Measurements from ENCODE around the gene AUH.

The AUH gene

GRCh38 chr9:91354881-91355280, 6.8 kb downstream of the AUH start:
- H3K27me3 ChIP-seq (ENCODE audit: control insufficient read depth, insufficient read depth, low read length), result no peaks in the 10 kb centered on the region
- H3K36me3 ChIP-seq (ENCODE audit: control insufficient read depth, insufficient read depth, low read length), result peaks cover 73% of the 10 kb centered on the region
- no peaks in the 10 kb centered on the region for H3K9me3 ChIP-seq (ENCODE audit: control insufficient read depth, insufficient read depth, low read length)
- H3K4me1 ChIP-seq (ENCODE audit: control insufficient read depth, insufficient read depth, low read length), result peaks cover 10% of the 10 kb centered on the region
- H3K27ac ChIP-seq (ENCODE audit: low read depth, low read length), result no peak overlapping the region
- H3K4me3 ChIP-seq (ENCODE audit: low read depth, low read length), result no peak overlapping the region
- H3K9ac ChIP-seq (ENCODE audit: low read depth, low read length), result no peak overlapping the region

GRCh38 chr9:91349115-91349555, 12.6 kb downstream of the AUH start:
- H3K4me3 ChIP-seq (ENCODE audit: low read depth, low read length), result no peak overlapping the region
- no peak overlapping the region for H3K27ac ChIP-seq (ENCODE audit: low read depth, low read length)
- H3K27me3 ChIP-seq (ENCODE audit: control insufficient read depth, insufficient read depth, low read length), result no peaks in the 10 kb centered on the region
- peaks cover 33% of the 10 kb centered on the region for H3K36me3 ChIP-seq (ENCODE audit: control insufficient read depth, insufficient read depth, low read length)
- no peaks in the 10 kb centered on the region for H3K9me3 ChIP-seq (ENCODE audit: control insufficient read depth, insufficient read depth, low read length)
- H3K9ac ChIP-seq (ENCODE audit: low read depth, low read length), result no peak overlapping the region
- peaks cover 31% of the 10 kb centered on the region for H3K4me1 ChIP-seq (ENCODE audit: control insufficient read depth, insufficient read depth, low read length)

- peaks cover 31% of the 10 kb centered on the region for H3K36me3 ChIP-seq (ENCODE audit: control insufficient read depth, insufficient read depth, low read length)
- H3K9me3 ChIP-seq (ENCODE audit: control insufficient read depth, insufficient read depth, low read length), result no peaks in the 10 kb centered on the region
- peaks cover 36% of the 10 kb centered on the region for H3K4me1 ChIP-seq (ENCODE audit: control insufficient read depth, insufficient read depth, low read length)
- H3K4me3 ChIP-seq (ENCODE audit: low read depth, low read length), result no peak overlapping the region
- no peak overlapping the region for H3K27ac ChIP-seq (ENCODE audit: low read depth, low read length)
- H3K27me3 ChIP-seq (ENCODE audit: control insufficient read depth, insufficient read depth, low read length), result no peaks in the 10 kb centered on the region
- H3K9ac ChIP-seq (ENCODE audit: low read depth, low read length), result no peak overlapping the region
These were observed 13.4 kb downstream of the AUH start for GRCh38 chr9:91348191-91348807.

GRCh38 chr9:91347377-91347776, 14.3 kb downstream of the AUH start:
- H3K9ac ChIP-seq (ENCODE audit: low read depth, low read length), result no peak overlapping the region
- no peaks in the 10 kb centered on the region for H3K27me3 ChIP-seq (ENCODE audit: control insufficient read depth, insufficient read depth, low read length)
- peaks cover 36% of the 10 kb centered on the region for H3K4me1 ChIP-seq (ENCODE audit: control insufficient read depth, insufficient read depth, low read length)
- H3K4me3 ChIP-seq (ENCODE audit: low read depth, low read length), result no peak overlapping the region
- peaks cover 32% of the 10 kb centered on the region for H3K36me3 ChIP-seq (ENCODE audit: control insufficient read depth, insufficient read depth, low read length)
- H3K27ac ChIP-seq (ENCODE audit: low read depth, low read length), result peak overlapping the region; percentile 44
- no peaks in the 10 kb centered on the region for H3K9me3 ChIP-seq (ENCODE audit: control insufficient read depth, insufficient read depth, low read length)

- no peak overlapping the region for H3K9ac ChIP-seq (ENCODE audit: low read depth, low read length)
- H3K4me3 ChIP-seq (ENCODE audit: low read depth, low read length), result no peak overlapping the region
- H3K27ac ChIP-seq (ENCODE audit: low read depth, low read length), result no peak overlapping the region
- peaks cover 36% of the 10 kb centered on the region for H3K4me1 ChIP-seq (ENCODE audit: control insufficient read depth, insufficient read depth, low read length)
- no peaks in the 10 kb centered on the region for H3K9me3 ChIP-seq (ENCODE audit: control insufficient read depth, insufficient read depth, low read length)
- H3K27me3 ChIP-seq (ENCODE audit: control insufficient read depth, insufficient read depth, low read length), result no peaks in the 10 kb centered on the region
- H3K36me3 ChIP-seq (ENCODE audit: control insufficient read depth, insufficient read depth, low read length), result peaks cover 32% of the 10 kb centered on the region
These were observed 15.1 kb downstream of the AUH start for GRCh38 chr9:91346644-91347043.

- peaks cover 32% of the 10 kb centered on the region for H3K36me3 ChIP-seq (ENCODE audit: control insufficient read depth, insufficient read depth, low read length)
- no peak overlapping the region for H3K4me3 ChIP-seq (ENCODE audit: low read depth, low read length)
- no peak overlapping the region for H3K9ac ChIP-seq (ENCODE audit: low read depth, low read length)
- H3K9me3 ChIP-seq (ENCODE audit: control insufficient read depth, insufficient read depth, low read length), result no peaks in the 10 kb centered on the region
- H3K27me3 ChIP-seq (ENCODE audit: control insufficient read depth, insufficient read depth, low read length), result no peaks in the 10 kb centered on the region
- peaks cover 36% of the 10 kb centered on the region for H3K4me1 ChIP-seq (ENCODE audit: control insufficient read depth, insufficient read depth, low read length)
- H3K27ac ChIP-seq (ENCODE audit: low read depth, low read length), result peak overlapping the region; percentile 17
These were observed 15.7 kb downstream of the AUH start for GRCh38 chr9:91345978-91346377.

GRCh38 chr9:91342575-91342974, 19.1 kb downstream of the AUH start:
- Histone ChIP-seq H3K27ac (ENCODE audit: low read depth, low read length) (no peak overlapping the region), H3K4me1 (ENCODE audit: control insufficient read depth, insufficient read depth, low read length) (peaks cover 29% of the 10 kb centered on the region), H3K27me3 (ENCODE audit: control insufficient read depth, insufficient read depth, low read length) (no peaks in the 10 kb centered on the region), H3K36me3 (ENCODE audit: control insufficient read depth, insufficient read depth, low read length) (peaks cover 48% of the 10 kb centered on the region), H3K9ac (ENCODE audit: low read depth, low read length) (no peak overlapping the region), H3K9me3 (ENCODE audit: control insufficient read depth, insufficient read depth, low read length) (no peaks in the 10 kb centered on the region), H3K4me3 (ENCODE audit: low read depth, low read length) (no peak overlapping the region)

GRCh38 chr9:91341749-91342148, 20.0 kb downstream of the AUH start:
- Histone ChIP-seq H3K36me3 (ENCODE audit: control insufficient read depth, insufficient read depth, low read length) (peaks cover 50% of the 10 kb centered on the region), H3K27ac (ENCODE audit: low read depth, low read length) (no peak overlapping the region), H3K4me3 (ENCODE audit: low read depth, low read length) (no peak overlapping the region), H3K4me1 (ENCODE audit: control insufficient read depth, insufficient read depth, low read length) (peaks cover 21% of the 10 kb centered on the region), H3K27me3 (ENCODE audit: control insufficient read depth, insufficient read depth, low read length) (no peaks in the 10 kb centered on the region), H3K9ac (ENCODE audit: low read depth, low read length) (no peak overlapping the region), H3K9me3 (ENCODE audit: control insufficient read depth, insufficient read depth, low read length) (no peaks in the 10 kb centered on the region)

GRCh38 chr9:91341258-91341746, 20.4 kb downstream of the AUH start:
- Histone ChIP-seq H3K27ac (ENCODE audit: low read depth, low read length) (no peak overlapping the region), H3K4me3 (ENCODE audit: low read depth, low read length) (no peak overlapping the region), H3K36me3 (ENCODE audit: control insufficient read depth, insufficient read depth, low read length) (peaks cover 52% of the 10 kb centered on the region), H3K27me3 (ENCODE audit: control insufficient read depth, insufficient read depth, low read length) (no peaks in the 10 kb centered on the region), H3K9me3 (ENCODE audit: control insufficient read depth, insufficient read depth, low read length) (no peaks in the 10 kb centered on the region), H3K4me1 (ENCODE audit: control insufficient read depth, insufficient read depth, low read length) (peaks cover 16% of the 10 kb centered on the region), H3K9ac (ENCODE audit: low read depth, low read length) (no peak overlapping the region)

- H3K4me3 ChIP-seq (ENCODE audit: low read depth, low read length), result no peak overlapping the region
- peaks cover 55% of the 10 kb centered on the region for H3K36me3 ChIP-seq (ENCODE audit: control insufficient read depth, insufficient read depth, low read length)
- H3K9me3 ChIP-seq (ENCODE audit: control insufficient read depth, insufficient read depth, low read length), result no peaks in the 10 kb centered on the region
- H3K4me1 ChIP-seq (ENCODE audit: control insufficient read depth, insufficient read depth, low read length), result peaks cover 12% of the 10 kb centered on the region
- no peak overlapping the region for H3K27ac ChIP-seq (ENCODE audit: low read depth, low read length)
- H3K9ac ChIP-seq (ENCODE audit: low read depth, low read length), result no peak overlapping the region
- no peaks in the 10 kb centered on the region for H3K27me3 ChIP-seq (ENCODE audit: control insufficient read depth, insufficient read depth, low read length)
These were observed 21.2 kb downstream of the AUH start for GRCh38 chr9:91340395-91340967.

GRCh38 chr9:91338681-91339080, 23.0 kb downstream of the AUH start:
- Histone ChIP-seq H3K4me3 (ENCODE audit: low read depth, low read length) (no peak overlapping the region), H3K9me3 (ENCODE audit: control insufficient read depth, insufficient read depth, low read length) (no peaks in the 10 kb centered on the region), H3K36me3 (ENCODE audit: control insufficient read depth, insufficient read depth, low read length) (peaks cover 57% of the 10 kb centered on the region), H3K27ac (ENCODE audit: low read depth, low read length) (no peak overlapping the region), H3K27me3 (ENCODE audit: control insufficient read depth, insufficient read depth, low read length) (no peaks in the 10 kb centered on the region), H3K4me1 (ENCODE audit: control insufficient read depth, insufficient read depth, low read length) (peaks cover 1% of the 10 kb centered on the region), H3K9ac (ENCODE audit: low read depth, low read length) (no peak overlapping the region)

Measured in HUES48 (cell line).